GM21360 (cell line): ENCODE measurements around the gene SMARCC1.

Experiments
- ATAC-seq: cut with Tn5 transposase; IDR thresholded peaks from one replicate; pipeline ENCODE4 v1.9.1; 2021; ENCODE audit warnings: mild to moderate bottlenecking, moderate library complexity; ENCODE audit not compliant: unreplicated experiment

SMARCC1 gene

DNA sequence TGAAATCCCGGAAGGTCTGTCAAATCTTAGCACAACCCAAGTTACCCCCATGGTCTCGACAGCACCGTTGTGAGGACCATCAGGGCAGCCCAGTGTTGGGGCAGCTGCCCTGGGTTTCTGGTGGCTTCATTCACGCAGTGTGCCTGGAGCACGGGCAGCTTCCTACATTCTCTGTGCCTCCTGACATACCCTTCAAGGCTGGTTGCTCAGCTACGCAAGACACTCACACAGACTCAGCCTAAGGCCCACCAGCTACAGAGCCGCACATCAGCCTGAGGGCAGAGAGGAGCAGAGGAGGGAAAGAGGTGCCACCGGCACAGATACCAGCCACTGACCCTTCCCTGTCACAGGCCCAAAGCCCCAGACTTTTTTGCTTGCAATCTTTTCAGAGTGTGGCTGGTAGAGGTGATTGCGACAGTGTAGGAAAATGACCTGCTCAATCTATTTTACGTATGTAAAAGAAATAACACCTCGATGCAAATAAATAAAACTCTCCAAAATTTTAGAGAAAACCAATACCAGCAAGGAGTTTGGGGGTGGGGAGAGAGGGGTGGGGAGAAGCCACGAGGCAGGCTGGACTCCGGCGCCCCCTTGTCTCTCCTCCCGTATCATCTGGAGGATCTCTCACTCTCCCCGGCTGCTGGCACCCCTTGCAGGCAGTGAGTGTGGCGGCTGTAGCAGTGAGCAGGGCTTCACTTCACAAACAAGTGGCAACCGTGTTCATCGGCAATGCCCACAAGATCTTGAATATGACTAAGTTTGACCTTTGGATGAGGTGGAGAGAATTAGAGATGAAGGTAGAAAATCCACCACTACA, 215.8 kb downstream of the SMARCC1 start:
- ATAC-seq, result no peak

DNA sequence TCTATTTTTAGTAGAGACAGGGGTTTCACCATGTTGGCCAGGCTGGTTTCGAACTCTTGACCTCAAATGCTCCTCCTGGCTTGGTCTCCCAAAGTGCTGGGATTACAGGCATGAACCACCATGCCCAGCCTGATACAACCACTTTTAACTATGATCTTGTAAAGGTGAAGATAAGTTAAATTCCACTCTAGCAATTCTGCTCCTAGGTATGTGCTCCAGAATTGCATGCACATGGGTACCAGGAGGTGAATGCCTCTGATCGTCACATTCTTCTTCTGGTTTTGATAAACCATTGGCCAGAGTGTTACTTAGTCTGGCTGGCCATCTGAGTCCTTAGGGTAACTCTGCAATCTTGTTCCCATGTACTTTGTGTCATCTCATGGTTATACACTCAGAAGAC, 225.3 kb downstream of the SMARCC1 start:
- no peak for ATAC-seq

DNA sequence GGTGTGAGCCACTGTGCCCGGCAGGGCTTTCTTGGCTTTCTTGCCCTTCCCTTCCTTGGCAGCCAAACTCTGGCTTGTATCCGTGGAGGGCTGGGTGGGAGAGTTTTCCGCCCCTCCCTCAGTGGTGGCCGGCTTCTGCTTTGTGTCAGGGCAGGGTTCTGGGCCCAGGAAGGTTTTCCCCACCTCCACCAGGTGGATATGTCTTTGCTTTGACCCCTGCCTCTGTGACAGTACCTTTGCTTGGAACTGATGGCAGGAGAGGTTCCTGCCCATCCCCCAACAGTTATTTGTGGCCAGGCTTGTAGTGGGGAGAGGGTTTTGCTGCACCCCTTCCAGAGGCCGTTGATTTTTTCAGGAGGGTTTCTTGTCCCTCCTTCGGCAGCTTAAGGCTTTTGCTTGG, 227.4 kb downstream of the SMARCC1 start:
- ATAC-seq, result no peak

DNA sequence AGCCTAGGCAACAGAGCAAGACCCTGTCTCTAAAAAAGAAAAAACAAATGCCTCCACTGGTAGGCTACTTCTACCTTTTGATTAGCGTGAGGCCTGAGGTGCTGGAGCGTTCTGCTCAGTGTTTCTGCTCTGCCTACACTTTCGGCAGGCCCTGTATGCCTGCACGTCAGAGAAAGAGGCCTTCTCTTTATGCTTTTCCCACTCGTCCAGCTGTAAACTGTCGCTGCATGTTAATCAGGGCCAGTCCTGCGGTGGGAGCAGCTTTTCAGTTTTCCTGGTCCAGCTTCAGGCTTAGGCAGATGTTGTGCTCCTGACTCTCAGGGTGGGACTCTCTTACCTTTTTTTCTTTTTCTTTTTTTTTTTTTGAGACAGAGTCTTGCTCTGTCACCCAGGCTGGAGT, 228.3 kb downstream of the SMARCC1 start:
- ATAC-seq, result no peak

DNA sequence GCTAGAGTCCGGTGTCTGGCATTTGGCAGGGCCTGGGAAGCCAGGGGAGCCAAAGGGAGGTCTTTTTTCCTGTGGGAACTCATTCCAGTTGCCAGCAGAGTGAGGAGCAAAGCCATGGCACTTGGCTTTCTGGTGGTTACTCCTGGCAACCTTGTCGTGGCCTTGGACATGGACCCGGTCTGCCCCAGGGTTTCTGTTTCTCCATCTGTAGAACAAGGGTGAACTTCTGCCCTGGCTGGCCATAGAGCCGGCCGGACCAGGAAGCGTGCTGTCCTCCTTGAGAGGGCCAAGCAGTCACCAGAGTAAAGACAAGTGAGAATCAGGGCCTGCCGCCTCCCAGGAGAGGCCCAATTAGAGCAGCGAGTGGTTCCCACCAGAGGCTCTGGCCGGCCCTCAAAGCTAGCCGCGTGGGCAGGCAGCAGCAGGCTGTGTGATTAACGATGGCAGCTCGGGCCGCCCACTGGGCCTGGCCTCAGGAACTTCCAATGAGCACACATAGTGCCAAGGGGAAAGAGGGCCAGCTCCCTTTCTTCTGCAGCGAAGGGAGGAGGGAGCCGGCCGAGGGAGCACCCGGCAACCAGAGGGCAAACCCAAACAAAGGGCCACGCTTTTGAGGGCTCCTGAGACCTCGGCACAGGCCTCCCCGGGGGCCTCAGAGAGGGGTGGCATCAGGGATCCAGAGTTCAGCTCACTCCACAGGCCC, 239.1 kb downstream of the SMARCC1 start:
- ATAC-seq, result no peak

DNA sequence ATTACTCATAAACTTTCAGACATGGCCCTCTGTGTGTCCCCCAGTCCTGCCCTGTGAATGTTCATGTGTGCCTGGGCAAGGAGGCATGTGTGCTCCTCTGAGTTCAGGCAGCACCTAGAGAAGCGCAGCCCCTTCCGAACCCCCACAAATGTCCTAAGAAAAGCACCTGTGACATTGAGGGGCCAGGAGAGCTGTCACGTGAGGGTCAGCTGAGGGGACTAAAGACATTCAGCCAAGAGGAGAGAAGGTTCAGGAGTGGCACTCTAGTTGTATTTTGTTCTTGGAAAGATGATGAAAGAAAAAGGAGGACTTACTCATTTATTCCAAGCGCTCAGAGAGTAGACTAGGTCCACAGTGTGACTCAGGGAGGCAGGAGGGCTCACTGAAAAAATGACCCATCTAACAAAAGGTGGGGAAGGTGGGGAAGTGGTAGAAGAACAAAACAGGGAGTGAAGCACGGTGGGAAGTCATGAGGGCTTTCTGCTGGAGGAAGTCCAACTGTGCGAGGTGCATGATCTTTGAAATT, 240.0 kb downstream of the SMARCC1 start:
- ATAC-seq, result no peak

DNA sequence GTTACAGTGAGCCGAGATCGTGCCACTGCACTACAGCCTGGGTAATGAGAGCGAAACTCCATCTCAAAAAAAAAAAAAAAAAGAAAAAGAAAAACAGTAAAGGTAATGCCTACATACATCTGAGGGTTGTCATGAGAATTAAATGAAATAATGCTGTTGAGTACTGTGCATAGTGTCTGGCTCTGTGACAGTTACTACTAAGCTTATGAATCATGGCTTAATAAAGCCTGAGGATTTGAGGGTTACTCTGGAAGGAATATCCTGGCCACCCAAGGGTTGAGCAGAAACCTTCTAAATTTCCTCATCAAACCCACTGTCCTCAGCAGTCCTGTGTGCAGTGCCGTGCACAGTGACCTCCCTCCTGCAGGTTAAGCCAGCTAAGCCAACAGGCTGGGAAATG, 241.4 kb downstream of the SMARCC1 start:
- no peak for ATAC-seq

DNA sequence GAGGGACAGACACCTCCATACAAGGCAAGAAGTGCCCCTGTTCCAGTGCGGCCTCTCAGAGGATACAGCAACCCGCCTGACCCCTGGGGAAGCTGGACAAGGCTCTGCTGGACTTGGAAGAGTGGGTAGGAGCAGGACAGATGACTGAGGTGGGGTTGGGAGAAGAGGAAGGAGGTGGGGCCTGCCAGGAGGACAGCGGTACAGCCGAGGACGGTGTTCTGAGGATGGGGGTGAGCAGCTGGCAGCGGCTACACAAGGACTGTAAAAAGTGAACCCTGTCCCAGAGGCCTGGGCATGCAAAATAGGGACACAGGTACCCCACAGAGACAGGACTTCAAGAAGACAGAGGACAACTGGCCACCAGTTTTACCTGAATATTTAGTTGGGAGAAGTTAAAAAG, 244.7 kb downstream of the SMARCC1 start:
- ATAC-seq, result no peak

DNA sequence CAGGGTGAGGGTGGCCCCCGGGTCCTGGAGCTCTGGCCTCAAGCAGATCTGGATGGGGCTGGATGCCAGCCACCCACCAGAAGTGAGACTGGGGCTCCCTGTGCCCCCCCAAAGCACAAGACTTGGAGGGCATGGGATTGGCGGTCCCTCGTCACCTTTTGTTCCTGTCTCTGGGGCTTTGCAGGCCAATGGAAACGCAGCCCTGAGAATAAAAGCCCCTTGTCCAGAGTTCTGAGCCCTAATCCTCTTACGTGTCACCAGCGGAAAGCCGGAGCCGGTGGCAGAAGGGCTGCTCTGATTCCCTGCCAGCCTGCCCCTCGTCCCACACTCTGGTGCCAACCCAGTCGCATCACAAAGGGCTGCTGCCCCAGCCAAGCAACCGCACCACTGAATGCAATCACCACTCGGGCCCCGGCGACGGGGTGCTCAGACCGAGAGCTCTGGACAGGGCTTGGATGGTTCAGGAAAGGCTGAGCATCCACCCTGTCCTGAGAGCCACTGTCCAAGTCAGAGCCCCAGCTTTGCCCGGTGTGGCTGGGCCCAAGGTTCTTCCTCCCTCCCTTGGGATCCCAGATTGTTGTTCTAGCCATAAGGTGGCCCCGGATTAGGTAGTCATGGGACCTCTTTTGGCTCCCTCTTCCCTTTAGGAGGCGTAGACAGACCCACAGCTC, 245.3 kb downstream of the SMARCC1 start:
- ATAC-seq, result no peak
